Measurements from ENCODE around the gene TRIM13.

The TRIM13 gene

DNA sequence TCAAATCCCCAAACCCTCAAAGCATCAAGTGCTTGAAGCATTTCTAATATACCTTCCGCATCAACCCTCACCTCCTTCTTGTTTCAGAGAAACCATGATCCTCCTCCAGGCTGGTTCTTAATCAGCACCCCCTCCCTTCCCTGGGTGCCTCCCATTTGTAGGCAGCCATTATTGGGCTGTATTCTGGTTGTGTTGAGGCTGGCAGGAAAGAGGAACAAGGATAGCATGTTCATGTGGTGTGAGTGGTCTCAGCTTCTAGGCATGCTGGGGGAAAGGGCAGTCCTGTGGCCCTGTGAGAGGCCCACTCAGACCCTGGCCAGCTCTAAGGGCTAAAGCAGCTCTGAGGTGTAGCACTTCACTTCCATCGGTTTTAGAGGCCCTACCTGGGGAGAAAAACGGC lies 18.9 kb upstream of the TRIM13 start:
- Histone ChIP-seq H3K4me3 (ENCODE audit: low read length in 2 of 2) (no peak overlapping the region), H4K8ac (ENCODE audit: low read depth, low read length) (no peak overlapping the region), H3K9me3 (replicated peaks in 1 of 2; ENCODE audit: control insufficient read depth in 2 of 2, insufficient read depth in 1 of 2, low read depth in 1 of 2, low read length in 2 of 2) (no peaks in the 10 kb centered on the region), H2BK12ac (ENCODE audit: low read length) (no peak overlapping the region), H4K91ac (ENCODE audit: low read depth, low read length, poor library complexity) (no peak overlapping the region), H3K36me3 (replicated peaks in 1 of 2; ENCODE audit: control insufficient read depth in 2 of 2, insufficient read depth in 2 of 2, low read length in 2 of 2) (no peaks in the 10 kb centered on the region), H3K27ac (replicated peaks; ENCODE audit: low read length) (no peak overlapping the region), H3K9ac (ENCODE audit: low read depth, low read length, poor library complexity) (no peak overlapping the region), H3K4ac (ENCODE audit: low read length) (no peak overlapping the region), H2BK120ac (ENCODE audit: low read depth, low read length) (no peak overlapping the region), H3K79me1 (ENCODE audit: low read depth, low read length) (no peaks in the 10 kb centered on the region), H3K18ac (ENCODE audit: low read length) (no peak overlapping the region), H3K4me2 (ENCODE audit: insufficient read depth, low read length, poor library complexity, severe bottlenecking) (no peak overlapping the region), H2BK5ac (ENCODE audit: low read length) (no peak overlapping the region), H2AK5ac (ENCODE audit: low read depth, low read length) (no peak overlapping the region), H2BK15ac (ENCODE audit: low read length) (no peak overlapping the region), H3K14ac (ENCODE audit: low read length) (no peak overlapping the region), H2AFZ (ENCODE audit: low read length) (no peak overlapping the region), H3K23ac (ENCODE audit: low read depth, low read length, poor library complexity) (no peak overlapping the region), H3K4me1 (ENCODE audit: control insufficient read depth in 2 of 2, insufficient read depth in 1 of 2, low read depth in 1 of 2, low read length in 2 of 2) (peaks cover 0 to 4% of the 10 kb centered on the region in 2 donors), H3K27me3 (ENCODE audit: control insufficient read depth in 3 of 3, insufficient read depth in 3 of 3, low read depth in 1 of 3, low read length in 3 of 3) (no peaks in the 10 kb centered on the region)
- WGBS, 2 donors (ENCODE audit: extremely low coverage in 2 of 2, insufficient read length in 2 of 2, insufficient replicate concordance in 1 of 2) = 80% methylated on average over 1 of the region's 3 CpGs; no CpG with 5 or more reads in 1 of the 2 donors
- no peak for DNase-seq (ENCODE audit: low spot score)

DNA sequence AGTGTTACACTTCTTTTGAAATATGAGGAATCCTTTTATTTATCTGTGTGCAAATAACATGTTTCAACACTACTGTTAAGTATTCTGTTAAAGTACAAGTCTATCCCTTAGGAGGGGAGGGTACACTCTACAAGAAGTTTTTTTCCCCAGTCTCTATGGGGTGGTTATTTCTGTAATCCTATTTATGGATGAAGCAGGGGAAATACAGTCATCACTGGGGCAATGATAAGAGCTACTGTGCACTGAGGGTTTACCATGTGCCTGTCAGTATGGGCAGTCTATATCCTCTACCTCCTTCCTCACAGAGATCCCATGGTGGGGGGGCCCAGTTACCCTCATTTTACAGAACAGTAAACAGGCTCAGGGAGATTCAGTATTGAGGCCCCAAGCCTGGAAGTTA lies 16.6 kb upstream of the TRIM13 start:
- Histone ChIP-seq H2AK5ac (ENCODE audit: low read depth, low read length) (no peak overlapping the region), H3K18ac (ENCODE audit: low read length) (no peak overlapping the region), H3K27ac (replicated peaks; ENCODE audit: low read length) (no peak overlapping the region), H3K14ac (ENCODE audit: low read length) (no peak overlapping the region), H2BK12ac (ENCODE audit: low read length) (no peak overlapping the region), H2BK120ac (ENCODE audit: low read depth, low read length) (no peak overlapping the region), H2BK5ac (ENCODE audit: low read length) (no peak overlapping the region), H3K23ac (ENCODE audit: low read depth, low read length, poor library complexity) (no peak overlapping the region), H3K4ac (ENCODE audit: low read length) (no peak overlapping the region), H3K9ac (ENCODE audit: low read depth, low read length, poor library complexity) (no peak overlapping the region), H2AFZ (ENCODE audit: low read length) (no peak overlapping the region), H3K27me3 (ENCODE audit: control insufficient read depth in 3 of 3, insufficient read depth in 3 of 3, low read depth in 1 of 3, low read length in 3 of 3) (no peaks in the 10 kb centered on the region), H3K36me3 (replicated peaks in 1 of 2; ENCODE audit: control insufficient read depth in 2 of 2, insufficient read depth in 2 of 2, low read length in 2 of 2) (peaks cover 0 to 3% of the 10 kb centered on the region in 2 donors), H4K91ac (ENCODE audit: low read depth, low read length, poor library complexity) (no peak overlapping the region), H3K4me3 (ENCODE audit: low read length in 2 of 2) (no peak overlapping the region), H3K9me3 (replicated peaks in 1 of 2; ENCODE audit: control insufficient read depth in 2 of 2, insufficient read depth in 1 of 2, low read depth in 1 of 2, low read length in 2 of 2) (no peaks in the 10 kb centered on the region), H3K79me1 (ENCODE audit: low read depth, low read length) (no peaks in the 10 kb centered on the region), H4K8ac (ENCODE audit: low read depth, low read length) (no peak overlapping the region), H2BK15ac (ENCODE audit: low read length) (no peak overlapping the region), H3K4me2 (ENCODE audit: insufficient read depth, low read length, poor library complexity, severe bottlenecking) (no peak overlapping the region), H3K4me1 (ENCODE audit: control insufficient read depth in 2 of 2, insufficient read depth in 1 of 2, low read depth in 1 of 2, low read length in 2 of 2) (peaks cover 0 to 4% of the 10 kb centered on the region in 2 donors)
- no peak for DNase-seq (ENCODE audit: low spot score)

DNA sequence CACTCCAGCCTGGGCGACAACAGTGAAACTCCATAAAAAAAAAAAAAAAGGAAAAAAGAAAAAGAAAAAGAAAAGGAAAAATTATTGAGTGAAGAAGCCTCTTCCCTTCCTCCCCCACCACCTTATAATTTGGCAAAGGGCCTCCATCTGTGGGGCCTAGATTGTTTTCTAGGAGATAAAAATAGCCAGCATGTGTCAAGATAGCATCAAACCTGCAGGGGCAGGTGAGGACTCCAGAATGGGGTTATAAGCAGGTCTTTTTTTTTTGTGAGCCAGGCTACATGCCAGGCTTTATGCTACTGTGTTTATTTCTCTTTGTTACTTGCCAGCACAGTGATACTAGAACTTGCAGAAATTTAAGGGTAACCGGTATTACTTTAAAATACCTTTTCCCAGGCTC lies 11.7 kb upstream of the TRIM13 start:
- Histone ChIP-seq H3K4me1 (ENCODE audit: control insufficient read depth in 2 of 2, insufficient read depth in 1 of 2, low read depth in 1 of 2, low read length in 2 of 2) (no peaks in the 10 kb centered on the region), H3K27me3 (ENCODE audit: control insufficient read depth in 3 of 3, insufficient read depth in 3 of 3, low read depth in 1 of 3, low read length in 3 of 3) (no peaks in the 10 kb centered on the region), H2BK12ac (ENCODE audit: low read length) (no peak overlapping the region), H2BK5ac (ENCODE audit: low read length) (no peak overlapping the region), H3K4me2 (ENCODE audit: insufficient read depth, low read length, poor library complexity, severe bottlenecking) (no peak overlapping the region), H2BK120ac (ENCODE audit: low read depth, low read length) (no peak overlapping the region), H4K8ac (ENCODE audit: low read depth, low read length) (no peak overlapping the region), H3K4me3 (ENCODE audit: low read length in 2 of 2) (no peak overlapping the region), H3K27ac (replicated peaks; ENCODE audit: low read length) (no peak overlapping the region), H3K4ac (ENCODE audit: low read length) (no peak overlapping the region), H3K79me1 (ENCODE audit: low read depth, low read length) (no peaks in the 10 kb centered on the region), H3K36me3 (replicated peaks in 1 of 2; ENCODE audit: control insufficient read depth in 2 of 2, insufficient read depth in 2 of 2, low read length in 2 of 2) (peaks cover 0 to 12% of the 10 kb centered on the region in 2 donors), H4K91ac (ENCODE audit: low read depth, low read length, poor library complexity) (no peak overlapping the region), H2AK5ac (ENCODE audit: low read depth, low read length) (no peak overlapping the region), H3K9ac (ENCODE audit: low read depth, low read length, poor library complexity) (no peak overlapping the region), H2BK15ac (ENCODE audit: low read length) (no peak overlapping the region), H2AFZ (ENCODE audit: low read length) (no peak overlapping the region), H3K23ac (ENCODE audit: low read depth, low read length, poor library complexity) (no peak overlapping the region), H3K18ac (ENCODE audit: low read length) (no peak overlapping the region), H3K9me3 (replicated peaks in 1 of 2; ENCODE audit: control insufficient read depth in 2 of 2, insufficient read depth in 1 of 2, low read depth in 1 of 2, low read length in 2 of 2) (no peaks in the 10 kb centered on the region), H3K14ac (ENCODE audit: low read length) (no peak overlapping the region)
- DNase-seq (ENCODE audit: low spot score) = no peak
- WGBS, 2 donors (ENCODE audit: extremely low coverage in 2 of 2, insufficient read length in 2 of 2, insufficient replicate concordance in 1 of 2) = no CpG with 5 or more reads among the region's 2 CpGs

DNA sequence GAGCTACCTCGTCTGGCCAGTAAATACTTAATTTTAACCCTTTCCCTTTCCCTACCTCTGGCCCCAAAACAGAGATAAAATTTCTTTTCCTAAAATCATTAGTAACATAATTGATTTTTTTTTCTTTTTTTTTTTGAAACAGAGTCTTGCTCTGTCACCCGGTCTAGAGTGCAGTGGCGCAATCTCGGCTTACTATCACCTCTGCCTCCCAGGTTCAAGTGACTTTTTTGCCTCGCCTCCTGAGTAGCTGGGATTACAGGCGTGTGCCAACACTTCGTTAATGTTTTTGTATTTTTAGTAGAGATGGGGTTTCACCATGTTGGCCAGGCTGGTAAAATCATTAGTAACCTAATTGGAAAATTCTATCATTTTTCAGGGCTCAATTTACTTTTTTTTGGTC lies 10.4 kb upstream of the TRIM13 start:
- no peak overlapping the region for H3K14ac ChIP-seq (ENCODE audit: low read length)
- no peaks in the 10 kb centered on the region for H3K4me1 ChIP-seq (ENCODE audit: control insufficient read depth in 2 of 2, insufficient read depth in 1 of 2, low read depth in 1 of 2, low read length in 2 of 2)
- H3K79me1 ChIP-seq (ENCODE audit: low read depth, low read length) = no peaks in the 10 kb centered on the region
- no peak overlapping the region for H2BK15ac ChIP-seq (ENCODE audit: low read length)
- no peak overlapping the region for H2BK12ac ChIP-seq (ENCODE audit: low read length)
- H3K18ac ChIP-seq (ENCODE audit: low read length) = no peak overlapping the region
- H2BK120ac ChIP-seq (ENCODE audit: low read depth, low read length) = no peak overlapping the region
- no peak overlapping the region for H3K23ac ChIP-seq (ENCODE audit: low read depth, low read length, poor library complexity)
- no peak for DNase-seq (ENCODE audit: low spot score)
- H2AK5ac ChIP-seq (ENCODE audit: low read depth, low read length) = no peak overlapping the region
- no peak overlapping the region for H3K9ac ChIP-seq (ENCODE audit: low read depth, low read length, poor library complexity)
- H3K9me3 ChIP-seq (replicated peaks in 1 of 2; ENCODE audit: control insufficient read depth in 2 of 2, insufficient read depth in 1 of 2, low read depth in 1 of 2, low read length in 2 of 2) = no peaks in the 10 kb centered on the region
- H4K8ac ChIP-seq (ENCODE audit: low read depth, low read length) = no peak overlapping the region
- no peak overlapping the region for H4K91ac ChIP-seq (ENCODE audit: low read depth, low read length, poor library complexity)
- no peak overlapping the region for H3K27ac ChIP-seq (replicated peaks; ENCODE audit: low read length)
- no peak overlapping the region for H3K4me3 ChIP-seq (ENCODE audit: low read length in 2 of 2)
- H3K36me3 ChIP-seq (replicated peaks in 1 of 2; ENCODE audit: control insufficient read depth in 2 of 2, insufficient read depth in 2 of 2, low read length in 2 of 2) = peaks cover 0 to 19% of the 10 kb centered on the region in 2 donors
- no peak overlapping the region for H2BK5ac ChIP-seq (ENCODE audit: low read length)
- H3K4ac ChIP-seq (ENCODE audit: low read length) = no peak overlapping the region
- H3K27me3 ChIP-seq (ENCODE audit: control insufficient read depth in 3 of 3, insufficient read depth in 3 of 3, low read depth in 1 of 3, low read length in 3 of 3) = no peaks in the 10 kb centered on the region
- H3K4me2 ChIP-seq (ENCODE audit: insufficient read depth, low read length, poor library complexity, severe bottlenecking) = no peak overlapping the region
- WGBS, 2 donors (ENCODE audit: extremely low coverage in 2 of 2, insufficient read length in 2 of 2, insufficient replicate concordance in 1 of 2) = no CpG with 5 or more reads among the region's 7 CpGs
- H2AFZ ChIP-seq (ENCODE audit: low read length) = no peak overlapping the region

Measured in neuronal stem cell (in vitro differentiated cells).